Endodermal cell (in vitro differentiated cells): ENCODE measurements around the gene FASTKD3. TPM values are rescaled to one million over a fixed set of nuclear protein-coding genes. Genes with fewer than 3 reads are reported as not detected.

ENCODE experiments used
- DNase-seq: peaks from one replicate; pipeline ENCODE4 v3.0.0-alpha.2; 2017
- H3K27ac ChIP-seq: 2 replicates; pipeline ENCODE4 v1.5.1; 2013; ENCODE audit warnings: mild to moderate bottlenecking, low read depth, low read length, moderate library complexity
- H3K27me3 ChIP-seq: 2 replicates; pipeline ENCODE4 v1.6.1; 2013; ENCODE audit warnings: mild to moderate bottlenecking, low read length, moderate library complexity; ENCODE audit not compliant: insufficient read depth, control insufficient read depth, poor library complexity, severe bottlenecking
- H3K36me3 ChIP-seq: 2 replicates; pipeline ENCODE4 v1.7.0; 2013; ENCODE audit warnings: mild to moderate bottlenecking, low read length, moderate library complexity; ENCODE audit not compliant: control insufficient read depth, insufficient read depth
- H3K4me1 ChIP-seq: one replicate; pipeline ENCODE4 v1.7.0; 2013; ENCODE audit warnings: low read length; ENCODE audit not compliant: control insufficient read depth, insufficient read depth
- H3K4me3 ChIP-seq: 2 replicates; pipeline ENCODE4 v1.5.1; 2013; ENCODE audit warnings: mild to moderate bottlenecking, low read length, moderate library complexity
- H3K9ac ChIP-seq: 2 replicates; pipeline ENCODE4 v1.6.1; 2013; ENCODE audit warnings: mild to moderate bottlenecking, low read length, moderate library complexity; ENCODE audit not compliant: poor library complexity, severe bottlenecking; ENCODE audit errors: extremely low read depth
- H3K9me3 ChIP-seq: 2 replicates; pipeline ENCODE4 v1.6.1; 2013; ENCODE audit warnings: mild to moderate bottlenecking, low read length, moderate library complexity; ENCODE audit not compliant: control insufficient read depth
- H3K27ac Mint-ChIP-seq: 2 replicates; pipeline ENCODE4 v1.8.0; 2020; ENCODE audit warnings: mixed read lengths
- H3K27me3 Mint-ChIP-seq: 2 replicates; pipeline ENCODE4 v1.8.0; 2021; ENCODE audit warnings: mild to moderate bottlenecking, mixed read lengths; ENCODE audit not compliant: insufficient read depth
- H3K36me3 Mint-ChIP-seq: 2 replicates; pipeline ENCODE4 v1.8.0; 2020; ENCODE audit warnings: low read depth, mixed read lengths
- H3K4me1 Mint-ChIP-seq: 2 replicates; pipeline ENCODE4 v1.8.0; 2020; ENCODE audit warnings: mixed read lengths
- H3K4me3 Mint-ChIP-seq: 2 replicates; pipeline ENCODE4 v1.8.0; 2020; ENCODE audit warnings: mild to moderate bottlenecking, moderate library complexity, mixed read lengths
- H3K9me3 Mint-ChIP-seq: 2 replicates; pipeline ENCODE4 v1.8.0; 2020; ENCODE audit warnings: mild to moderate bottlenecking, mixed read lengths
- WGBS, 2 experiments: methylation state at CpG; one replicate each; pipeline versions ENCODE4 v1.1.5 to v1.1.7; 2013; ENCODE audit warnings: missing lambda C conversion rate in 2 of 2, mixed read lengths in 1 of 2; ENCODE audit not compliant: insufficient coverage in 1 of 2, insufficient read length in 1 of 2; 5-methylcytosine and 5-hydroxymethylcytosine counted together
- total RNA-seq, 2 donors: library from RNA; stranded (reverse); fragmentation: NEBNext Ultra II Directional in 1 of 2; extraction: Animal tissue kit (Norgen Biotek cat#: 25700) in 1 of 2; gene quantifications; 2 replicates in 1 of 2; 3 replicates in 1 of 2; pipeline ENCODE4 v1.2.1, GENCODE V29; 2021
- TF ChIP-seq, protein P1 (sequence below): fragments of 200-600 bp; sonication (generic); conservative IDR thresholded peaks from 2 replicates; pipeline ENCODE4 v1.5.0; 2021; ENCODE audit warnings: antibody characterized with exemption, mild to moderate bottlenecking

Gene FASTKD3
- total RNA-seq, 2 donors from 2014 or later, result 6.6 to 8.5 TPM

DNA sequence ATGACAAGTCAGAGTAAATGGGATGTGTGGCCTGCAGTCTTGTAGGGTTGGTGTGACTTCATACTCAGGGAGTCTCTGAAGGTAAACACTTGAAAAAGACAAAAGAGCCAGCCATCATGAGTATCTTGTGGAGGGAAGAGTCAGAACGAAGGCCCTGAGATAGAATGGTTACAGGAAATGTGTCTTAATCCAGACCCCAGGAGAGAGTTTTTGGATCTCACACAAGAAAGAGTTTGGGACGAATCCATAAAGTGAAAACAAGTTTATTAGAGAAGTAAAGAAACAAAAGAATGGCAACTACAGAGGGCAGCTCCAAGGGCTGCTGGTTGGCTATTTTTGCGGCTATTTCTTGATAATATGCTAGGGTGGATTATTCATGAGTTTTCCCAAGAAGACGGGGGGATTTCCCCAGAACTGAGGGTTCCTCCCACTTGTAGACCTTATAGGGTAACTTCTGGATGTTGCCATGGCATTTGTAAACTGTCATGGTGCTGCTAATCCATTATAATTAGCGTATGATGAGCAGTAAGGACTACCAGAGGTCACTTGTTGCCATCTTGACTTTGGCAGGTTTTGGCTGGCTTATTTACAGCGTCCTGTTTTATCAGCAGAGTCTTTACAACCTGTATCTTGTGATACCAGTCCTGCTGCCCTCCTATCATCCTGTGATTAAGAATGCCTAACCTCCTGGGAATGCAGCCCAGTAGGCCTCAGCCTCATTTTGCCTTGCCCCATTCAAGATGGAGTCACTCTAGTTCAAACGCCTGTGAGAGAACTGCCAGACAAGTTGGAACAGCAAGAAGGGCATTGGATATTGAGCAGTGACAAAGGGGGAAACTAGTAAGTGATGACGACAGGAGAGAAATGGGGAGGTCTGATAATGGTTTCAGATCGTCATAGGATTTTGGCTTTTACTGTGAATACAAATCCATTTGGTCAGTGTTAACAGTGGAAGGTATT, 34.1 kb upstream of the FASTKD3 start:
- H3K36me3 Mint-ChIP-seq, result peaks cover 68% of the 10 kb centered on the region

DNA sequence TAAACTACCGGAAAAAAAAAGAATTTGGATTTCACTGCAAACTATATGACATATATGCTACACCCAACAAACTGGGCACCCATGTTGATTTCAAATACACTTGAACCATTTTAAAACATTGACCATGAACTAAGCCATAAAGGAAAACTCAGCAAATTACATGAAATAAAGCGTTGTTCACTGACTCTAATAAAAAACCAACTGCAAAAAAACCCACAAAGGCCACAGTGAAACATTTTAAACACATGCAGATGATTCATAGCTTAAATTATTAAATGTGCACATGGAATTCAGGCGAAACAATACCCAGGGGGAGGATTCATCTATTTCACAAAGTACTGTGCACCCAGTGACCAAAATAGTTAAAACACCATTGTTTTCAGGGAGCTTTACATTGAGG, 33.4 kb upstream of the FASTKD3 start:
- peaks cover 63% of the 10 kb centered on the region for H3K36me3 ChIP-seq
- no peak overlapping the region for H3K27ac ChIP-seq
- peaks cover 70% of the 10 kb centered on the region for H3K36me3 Mint-ChIP-seq
- no peak overlapping the region for H3K4me3 ChIP-seq
- 66 to 100% methylated on average over 1 to 3 of the region's 3 CpGs for WGBS, 2 experiments
- H3K4me1 Mint-ChIP-seq, result no peaks in the 10 kb centered on the region
- no peak for DNase-seq
- TF ChIP-seq, protein P1, sequence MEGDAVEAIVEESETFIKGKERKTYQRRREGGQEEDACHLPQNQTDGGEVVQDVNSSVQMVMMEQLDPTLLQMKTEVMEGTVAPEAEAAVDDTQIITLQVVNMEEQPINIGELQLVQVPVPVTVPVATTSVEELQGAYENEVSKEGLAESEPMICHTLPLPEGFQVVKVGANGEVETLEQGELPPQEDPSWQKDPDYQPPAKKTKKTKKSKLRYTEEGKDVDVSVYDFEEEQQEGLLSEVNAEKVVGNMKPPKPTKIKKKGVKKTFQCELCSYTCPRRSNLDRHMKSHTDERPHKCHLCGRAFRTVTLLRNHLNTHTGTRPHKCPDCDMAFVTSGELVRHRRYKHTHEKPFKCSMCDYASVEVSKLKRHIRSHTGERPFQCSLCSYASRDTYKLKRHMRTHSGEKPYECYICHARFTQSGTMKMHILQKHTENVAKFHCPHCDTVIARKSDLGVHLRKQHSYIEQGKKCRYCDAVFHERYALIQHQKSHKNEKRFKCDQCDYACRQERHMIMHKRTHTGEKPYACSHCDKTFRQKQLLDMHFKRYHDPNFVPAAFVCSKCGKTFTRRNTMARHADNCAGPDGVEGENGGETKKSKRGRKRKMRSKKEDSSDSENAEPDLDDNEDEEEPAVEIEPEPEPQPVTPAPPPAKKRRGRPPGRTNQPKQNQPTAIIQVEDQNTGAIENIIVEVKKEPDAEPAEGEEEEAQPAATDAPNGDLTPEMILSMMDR, result no peak
- no peaks in the 10 kb centered on the region for H3K27me3 ChIP-seq
- H3K4me3 Mint-ChIP-seq, result no peak overlapping the region
- no peak overlapping the region for H3K9ac ChIP-seq
- no peaks in the 10 kb centered on the region for H3K4me1 ChIP-seq
- no peaks in the 10 kb centered on the region for H3K9me3 Mint-ChIP-seq
- no peak overlapping the region for H3K27ac Mint-ChIP-seq
- no peaks in the 10 kb centered on the region for H3K27me3 Mint-ChIP-seq
- H3K9me3 ChIP-seq, result peaks cover 2% of the 10 kb centered on the region

More for the DNA sequence above, 34.1 kb upstream of the FASTKD3 start:
- no peak overlapping the region for H3K9ac ChIP-seq
- H3K4me1 Mint-ChIP-seq, result no peaks in the 10 kb centered on the region
- H3K9me3 ChIP-seq, result peaks cover 9% of the 10 kb centered on the region
- no peak overlapping the region for H3K4me3 ChIP-seq
- no peak overlapping the region for H3K27ac Mint-ChIP-seq
- no peaks in the 10 kb centered on the region for H3K27me3 Mint-ChIP-seq
- 93 to 95% methylated on average over 8 to 9 of the region's 9 CpGs for WGBS, 2 experiments
- peaks cover 5% of the 10 kb centered on the region for H3K9me3 Mint-ChIP-seq
- H3K27me3 ChIP-seq, result no peaks in the 10 kb centered on the region
- DNase-seq, result no peak
- TF ChIP-seq, protein P1, result no peak
- no peaks in the 10 kb centered on the region for H3K4me1 ChIP-seq
- H3K27ac ChIP-seq, result no peak overlapping the region
- H3K4me3 Mint-ChIP-seq, result no peak overlapping the region
- peaks cover 62% of the 10 kb centered on the region for H3K36me3 ChIP-seq

DNA sequence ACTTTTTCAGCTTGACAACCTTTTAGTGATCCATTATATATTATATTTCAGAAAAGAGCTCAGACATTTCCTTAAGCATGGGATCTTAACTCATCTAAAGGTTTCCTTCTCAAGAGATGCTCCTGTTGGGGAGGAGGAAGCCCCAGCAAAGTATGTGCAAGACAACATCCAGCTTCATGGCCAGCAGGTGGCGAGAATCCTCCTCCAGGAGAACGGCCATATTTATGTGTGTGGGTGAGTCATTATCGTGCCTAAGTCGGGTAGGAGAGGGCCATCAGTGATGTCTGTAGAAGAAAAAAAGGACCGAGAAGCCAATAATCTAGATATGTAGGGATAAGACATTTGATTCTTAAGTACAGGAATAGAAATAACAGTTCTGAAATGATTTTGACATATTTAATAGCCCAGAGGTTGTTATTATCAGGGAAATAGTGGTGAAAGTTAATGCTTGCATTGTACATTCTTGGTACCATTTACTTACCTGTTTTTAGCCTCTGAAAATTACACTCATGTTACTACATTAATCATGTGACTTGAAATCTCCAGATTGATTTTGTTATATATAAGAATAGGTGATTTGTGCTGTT, 28.3 kb upstream of the FASTKD3 start:
- Mint-ChIP-seq H3K4me1 (no peaks in the 10 kb centered on the region), H3K9me3 (no peaks in the 10 kb centered on the region), H3K27me3 (no peaks in the 10 kb centered on the region), H3K36me3 (peaks cover 74% of the 10 kb centered on the region), H3K27ac (no peak overlapping the region), H3K4me3 (no peak overlapping the region)
- H3K27me3 ChIP-seq, result no peaks in the 10 kb centered on the region
- WGBS, 2 experiments, result 63 to 74% methylated on average over 4 to 5 of the region's 5 CpGs
- TF ChIP-seq, protein P1, result peak; percentile 81
- H3K4me1 ChIP-seq, result no peaks in the 10 kb centered on the region
- no peak overlapping the region for H3K27ac ChIP-seq
- H3K4me3 ChIP-seq, result no peak overlapping the region
- no peaks in the 10 kb centered on the region for H3K9me3 ChIP-seq
- H3K36me3 ChIP-seq, result peaks cover 90% of the 10 kb centered on the region
- peak; percentile 83 for DNase-seq
- no peak overlapping the region for H3K9ac ChIP-seq
